GM12872 (cell line): ENCODE results near the gene PC.

Experiments
- TF ChIP-seq, protein P1 (sequence below): IDR thresholded peaks from 3 replicates; pipeline ENCODE4 v1.5.1; 2011; ENCODE audit warnings: low read depth, mild to moderate bottlenecking, low read length, moderate library complexity; ENCODE audit not compliant: insufficient read depth

Gene PC

DNA sequence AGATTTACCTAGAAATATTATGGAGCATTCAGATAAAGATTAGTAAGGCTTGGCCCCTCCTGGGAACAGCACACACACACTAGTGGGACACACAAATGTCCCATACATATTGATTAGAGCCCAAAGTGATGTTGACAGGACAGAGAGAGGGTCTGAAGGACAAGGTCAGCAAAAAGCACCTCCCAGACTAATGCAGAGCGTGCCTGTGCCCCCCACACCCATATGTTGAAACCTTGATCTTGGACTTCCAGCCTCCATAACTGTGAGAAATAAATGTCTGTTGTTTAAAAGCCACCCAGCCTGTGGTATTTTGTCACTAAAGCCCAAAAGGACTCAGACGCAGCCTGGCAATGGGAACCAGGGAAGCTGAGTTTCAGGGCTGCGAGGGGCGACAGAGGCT lies 73.7 kb downstream of the PC start:
- TF ChIP-seq, protein P1, sequence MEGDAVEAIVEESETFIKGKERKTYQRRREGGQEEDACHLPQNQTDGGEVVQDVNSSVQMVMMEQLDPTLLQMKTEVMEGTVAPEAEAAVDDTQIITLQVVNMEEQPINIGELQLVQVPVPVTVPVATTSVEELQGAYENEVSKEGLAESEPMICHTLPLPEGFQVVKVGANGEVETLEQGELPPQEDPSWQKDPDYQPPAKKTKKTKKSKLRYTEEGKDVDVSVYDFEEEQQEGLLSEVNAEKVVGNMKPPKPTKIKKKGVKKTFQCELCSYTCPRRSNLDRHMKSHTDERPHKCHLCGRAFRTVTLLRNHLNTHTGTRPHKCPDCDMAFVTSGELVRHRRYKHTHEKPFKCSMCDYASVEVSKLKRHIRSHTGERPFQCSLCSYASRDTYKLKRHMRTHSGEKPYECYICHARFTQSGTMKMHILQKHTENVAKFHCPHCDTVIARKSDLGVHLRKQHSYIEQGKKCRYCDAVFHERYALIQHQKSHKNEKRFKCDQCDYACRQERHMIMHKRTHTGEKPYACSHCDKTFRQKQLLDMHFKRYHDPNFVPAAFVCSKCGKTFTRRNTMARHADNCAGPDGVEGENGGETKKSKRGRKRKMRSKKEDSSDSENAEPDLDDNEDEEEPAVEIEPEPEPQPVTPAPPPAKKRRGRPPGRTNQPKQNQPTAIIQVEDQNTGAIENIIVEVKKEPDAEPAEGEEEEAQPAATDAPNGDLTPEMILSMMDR: no peak

DNA sequence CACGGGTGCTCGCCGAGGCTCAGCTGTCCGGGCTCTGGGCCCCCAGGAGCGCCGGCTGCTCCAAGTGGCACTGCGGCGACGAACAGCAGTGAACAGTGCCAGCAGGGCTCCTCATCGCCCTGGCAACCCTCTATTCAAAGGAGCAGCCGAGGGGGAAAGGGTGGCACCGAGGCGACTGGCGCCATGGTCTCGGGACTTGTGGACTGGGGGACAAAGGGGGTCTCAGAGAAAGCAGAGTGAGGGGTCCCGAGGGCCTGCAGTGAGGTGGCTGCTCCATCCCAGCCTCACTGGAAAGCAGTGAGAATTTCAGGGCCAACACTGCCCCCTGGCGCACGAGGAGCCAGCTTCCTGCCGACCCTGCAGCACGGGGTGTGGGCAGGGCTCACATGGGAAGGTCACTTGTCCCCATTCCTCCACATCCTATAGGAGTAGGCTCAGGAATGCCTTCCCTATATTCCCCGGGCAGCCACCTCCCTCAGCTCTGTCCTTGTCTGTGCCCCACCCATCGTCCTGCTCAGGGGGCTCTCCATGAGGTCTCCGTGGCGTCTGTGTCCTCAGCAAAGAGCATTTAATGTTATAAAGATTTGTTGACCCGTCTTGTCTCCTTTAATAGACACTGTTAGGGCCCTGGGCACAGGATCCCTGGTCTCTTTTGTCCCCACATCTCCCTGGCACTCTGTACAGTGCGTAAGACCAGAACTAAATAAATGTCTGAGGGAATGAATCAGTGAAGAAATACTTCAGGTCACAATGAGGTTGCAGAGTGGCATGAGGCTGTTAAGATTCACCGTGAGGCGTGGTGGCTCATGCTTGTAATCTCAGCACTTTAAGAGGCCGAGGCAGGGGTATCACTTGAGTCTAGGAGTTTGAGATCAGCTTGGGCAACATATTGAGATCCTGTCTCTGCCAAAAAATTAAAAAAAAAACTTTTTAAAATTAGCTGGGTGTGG lies 74.9 kb downstream of the PC start:
- TF ChIP-seq, protein P1: peak; percentile 87

DNA sequence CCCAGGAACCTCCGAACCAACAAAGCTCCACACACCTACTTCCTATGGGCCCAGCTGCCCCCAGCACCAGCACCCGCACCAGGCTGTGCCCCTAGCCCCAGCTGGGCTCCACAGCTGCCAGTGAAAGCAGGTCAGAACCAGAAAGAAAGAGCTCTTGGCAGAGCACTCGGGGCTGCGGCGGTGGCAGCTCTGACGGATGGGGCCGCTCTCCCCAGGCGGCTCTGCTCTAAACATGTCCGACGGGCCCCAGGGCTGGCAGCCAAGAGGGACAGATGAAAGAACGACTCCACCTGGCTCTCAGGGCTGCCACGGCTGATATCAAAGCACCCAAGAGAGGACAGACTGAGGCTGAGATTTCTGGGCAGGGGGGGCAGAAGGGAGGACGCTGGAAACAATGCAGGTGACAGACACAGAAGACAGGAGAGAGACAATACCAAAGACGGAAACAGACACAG lies 75.6 kb downstream of the PC start:
- TF ChIP-seq, protein P1: no peak

DNA sequence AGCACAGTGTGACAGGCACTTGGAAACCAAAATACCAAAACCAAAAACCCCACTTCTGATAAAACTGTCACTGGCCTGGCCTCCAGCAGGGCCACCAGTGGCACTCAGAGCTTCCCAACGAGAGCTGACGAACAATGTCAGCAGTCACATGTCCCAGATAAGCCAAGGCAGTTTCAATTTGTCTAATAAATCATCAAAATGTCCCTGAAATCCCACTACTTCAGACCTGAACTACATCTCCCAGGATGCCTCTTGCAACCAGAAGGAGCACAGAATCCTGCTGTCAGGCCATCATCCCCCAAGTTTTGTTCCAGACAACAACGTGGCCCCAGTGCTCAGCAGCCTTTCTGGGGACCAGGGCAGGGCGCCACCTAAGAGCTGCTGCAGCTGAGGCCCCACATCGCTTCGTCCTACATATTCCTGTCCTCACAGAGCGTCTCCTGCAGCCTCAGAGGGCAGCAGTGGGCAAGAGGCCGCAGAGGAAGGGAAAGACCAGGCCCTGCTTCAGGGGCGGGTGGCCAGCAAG lies 76.2 kb downstream of the PC start:
- TF ChIP-seq, protein P1: no peak

DNA sequence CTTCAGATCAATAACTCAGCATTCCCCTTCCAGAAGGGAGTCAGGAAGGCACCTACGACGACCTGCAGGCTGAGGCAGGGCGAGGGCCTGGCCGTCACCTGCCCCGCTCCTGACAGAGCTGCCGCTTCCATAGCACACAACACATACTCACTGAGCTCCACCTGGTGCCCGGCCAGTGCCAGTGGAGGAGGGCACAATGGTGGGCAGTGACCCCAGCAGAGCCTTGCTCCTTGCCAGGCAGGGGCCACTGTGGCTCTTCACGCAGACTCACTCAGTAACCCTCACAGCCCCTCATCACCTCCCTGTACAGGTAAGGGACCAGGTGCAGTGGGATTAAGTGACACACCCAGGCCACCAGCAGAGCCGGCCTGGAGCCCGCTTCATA lies 76.7 kb downstream of the PC start:
- TF ChIP-seq, protein P1: no peak

DNA sequence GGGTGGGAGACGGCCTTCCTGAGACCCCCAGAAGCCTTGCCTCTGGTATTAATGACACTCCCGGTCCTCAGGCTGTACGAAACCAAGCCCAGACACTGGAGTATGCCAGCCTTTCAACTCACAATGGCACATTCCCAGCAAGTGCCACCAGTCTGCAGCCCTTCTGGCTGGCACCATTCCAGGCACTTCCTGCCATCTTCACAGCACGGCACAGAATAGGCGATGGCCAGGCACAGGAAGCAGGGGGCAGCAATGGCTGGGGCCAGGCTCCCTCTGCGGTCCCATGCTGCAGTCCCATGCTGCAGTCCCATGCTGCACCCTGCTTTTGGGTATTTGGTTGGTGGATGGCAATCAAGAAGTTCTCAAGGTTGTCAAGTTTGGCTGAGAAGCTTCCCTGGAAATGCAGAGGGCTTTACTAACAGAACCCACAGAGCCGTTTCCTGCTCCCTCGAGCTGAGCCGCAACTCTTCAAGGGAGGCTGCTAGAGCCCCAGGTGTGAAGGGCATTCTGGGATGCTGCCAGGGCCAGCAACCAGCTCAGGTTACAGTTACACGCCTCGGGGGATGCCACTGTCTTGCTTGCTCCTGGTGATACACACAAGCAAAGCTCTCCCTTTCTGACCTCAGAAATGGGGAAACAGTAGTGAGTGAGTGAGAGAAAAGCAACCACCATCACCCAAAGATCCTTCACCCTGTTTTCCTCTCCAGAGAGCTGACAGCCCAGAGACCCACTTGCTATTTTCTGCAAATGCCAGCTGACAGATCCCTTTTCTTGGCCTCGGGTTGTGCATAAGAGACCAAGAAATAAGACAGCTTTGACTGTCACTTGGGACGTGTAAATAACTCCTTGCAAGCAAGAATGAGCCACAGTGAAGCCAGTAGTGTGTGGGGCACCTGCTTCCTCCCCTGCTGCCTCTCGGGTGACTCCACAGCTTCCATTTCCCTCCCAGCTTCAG lies 77.4 kb downstream of the PC start:
- TF ChIP-seq, protein P1: no peak

DNA sequence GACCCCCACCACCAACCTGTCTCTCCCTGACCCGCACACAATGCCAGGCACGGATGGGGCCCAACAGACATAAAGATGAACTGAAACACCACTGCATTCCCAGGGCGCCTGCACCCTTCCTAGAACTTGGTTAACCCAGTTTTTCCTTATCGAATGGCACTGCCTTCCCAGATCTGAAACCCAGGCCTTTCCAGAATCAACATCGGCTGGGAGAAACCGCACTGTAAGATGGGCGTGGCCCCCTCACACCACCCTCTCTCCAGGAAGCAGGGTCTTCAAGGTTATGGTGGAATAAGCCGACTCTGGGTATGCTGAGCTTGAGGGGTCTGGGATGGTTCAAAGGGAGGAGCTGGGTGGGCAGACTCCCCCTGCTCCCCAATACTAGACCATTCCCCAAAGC lies 78.2 kb downstream of the PC start:
- TF ChIP-seq, protein P1: no peak
